HepG2 (cell line): ENCODE measurements around the gene HRG. TPM values are rescaled to one million over a fixed set of nuclear protein-coding genes. Genes with fewer than 3 reads are reported as not detected.

Experiments used
- CHD4 ChIP-seq: fragments of 200-600 bp; sonication (generic); IDR thresholded peaks from 2 replicates; pipeline ENCODE4 v1.7.0; 2017; ENCODE audit warnings: mild to moderate bottlenecking, low read length, borderline replicate concordance
- ELF3 ChIP-seq: IDR thresholded peaks from 2 replicates; pipeline ENCODE4 v1.6.1; 2016; ENCODE audit warnings: missing genetic modification reagents, missing compliant biosample characterization
- GATAD2A ChIP-seq: IDR thresholded peaks from 2 replicates; pipeline ENCODE4 v1.6.1; 2016
- HMGA1 ChIP-seq: sonication (generic); formaldehyde crosslinking; conservative IDR thresholded peaks from 2 replicates; pipeline ENCODE4 v1.4.0; 2020; ENCODE audit warnings: missing genetic modification reagents
- NCOR1 ChIP-seq: fragments of 200-600 bp; sonication (generic); IDR thresholded peaks from 2 replicates; pipeline ENCODE4 v1.7.0; 2017; ENCODE audit warnings: antibody characterized with exemption, low read length, borderline replicate concordance
- POLR2AphosphoS2 ChIP-seq: IDR thresholded peaks from 2 replicates; pipeline ENCODE4 v1.6.1; 2011; ENCODE audit warnings: low read depth, low read length, improper control_type of control experiment
- POLR2G ChIP-seq: fragments of 200-400 bp; formaldehyde crosslinking; IDR thresholded peaks from 2 replicates; pipeline ENCODE4 v1.6.1; 2018; ENCODE audit warnings: mild to moderate bottlenecking, low read depth, low read length, moderate library complexity
- SNAI1 ChIP-seq: sonication (generic); formaldehyde crosslinking; IDR thresholded peaks from 2 replicates; pipeline ENCODE4 v1.5.0; 2020; ENCODE audit warnings: mild to moderate bottlenecking, missing genetic modification reagents, borderline replicate concordance
- SRF ChIP-seq: IDR thresholded peaks from 2 replicates; pipeline ENCODE4 v1.6.1; 2011; ENCODE audit warnings: mild to moderate bottlenecking, low read depth, low read length, moderate library complexity
- THYN1 ChIP-seq: sonication (generic); formaldehyde crosslinking; IDR thresholded peaks from 2 replicates; pipeline ENCODE4 v1.8.1; 2023; ENCODE audit warnings: low read depth, mild to moderate bottlenecking, moderate library complexity, missing genetic modification reagents, borderline replicate concordance
- U2AF1 ChIP-seq: fragments of 200-400 bp; formaldehyde crosslinking; optimal IDR thresholded peaks from 2 replicates; pipeline ENCODE3; 2017; ENCODE audit warnings: mild to moderate bottlenecking, low read depth, low read length
- ZBTB3 ChIP-seq: sonication (generic); formaldehyde crosslinking; IDR thresholded peaks from 2 replicates; pipeline ENCODE4 v1.4.0; 2020; ENCODE audit warnings: low read depth, mild to moderate bottlenecking, moderate library complexity, missing genetic modification reagents, borderline replicate concordance
- ZEB1 ChIP-seq: IDR thresholded peaks from 2 replicates; pipeline ENCODE4 v1.6.1; 2012; ENCODE audit warnings: mild to moderate bottlenecking, low read depth, inconsistent platforms; ENCODE audit not compliant: insufficient replicate concordance
- ZKSCAN1 ChIP-seq: fragments of 150-350 bp; IDR thresholded peaks from 2 replicates; pipeline ENCODE4 v1.6.1; 2014; ENCODE audit warnings: low read length
- ZNF230 ChIP-seq: sonication (generic); formaldehyde crosslinking; IDR thresholded peaks from 2 replicates; pipeline ENCODE4 v1.4.0; 2020; ENCODE audit warnings: mild to moderate bottlenecking, missing genetic modification reagents
- ZNF264 ChIP-seq: sonication (generic); formaldehyde crosslinking; IDR thresholded peaks from 2 replicates; pipeline ENCODE4 v1.4.0; 2020; ENCODE audit warnings: missing genetic modification reagents
- ZNF501 ChIP-seq: sonication (generic); formaldehyde crosslinking; IDR thresholded peaks from 2 replicates; pipeline ENCODE4 v1.5.1; 2020; ENCODE audit warnings: mild to moderate bottlenecking, moderate library complexity, missing genetic modification reagents
- ZNF850 ChIP-seq: sonication (generic); formaldehyde crosslinking; conservative IDR thresholded peaks from 2 replicates; pipeline ENCODE4 v1.9.0; 2021; ENCODE audit warnings: mild to moderate bottlenecking, missing genetic modification reagents
- ZNF883 ChIP-seq: sonication (generic); formaldehyde crosslinking; IDR thresholded peaks from 2 replicates; pipeline ENCODE4 v1.5.1; 2020; ENCODE audit warnings: mild to moderate bottlenecking, missing genetic modification reagents; ENCODE audit errors: not compliant biosample characterization
- polyA plus RNA-seq, 8 experiments: library from polyadenylated mRNA; depleted of rRNA in 3 of 8; stranded (reverse) in 7 of 8; unstranded in 1 of 8; fragments of >200 nt; fragmentation: Illumina TruSeq in 4 of 8; extraction: Trizol in 4 of 8; gene quantifications; 2 replicates each; pipeline versions ENCODE4 v1.2.1 to v1.2.3, GENCODE V29; 2011 to 2016; ENCODE audit warnings: low read depth in 4 of 8, missing spikeins in 1 of 8, mixed read lengths in 1 of 8; ENCODE audit not compliant: insufficient read depth in 1 of 8
- total RNA-seq, 5 experiments: library from RNA; depleted of rRNA; stranded (reverse); fragments of >200 nt; fragmentation: Illumina TruSeq; extraction: Trizol; gene quantifications; 2 replicates each; pipeline ENCODE4 v1.2.3, GENCODE V29; 2016; ENCODE audit warnings: low read depth in 1 of 5
- TF ChIP-seq, protein P1 (sequence below): sonication (generic); formaldehyde crosslinking; IDR thresholded peaks from 2 replicates; pipeline ENCODE4 v1.4.0; 2020; ENCODE audit warnings: missing genetic modification reagents
- TF ChIP-seq, protein P2 (sequence below), 2 experiments: sonication (generic) in 1 of 2; formaldehyde crosslinking in 1 of 2; IDR thresholded peaks; 2 replicates each; pipeline versions ENCODE4 v1.4.0 to v1.6.1; 2016 to 2020; ENCODE audit warnings: borderline replicate concordance in 1 of 2, low read depth in 1 of 2, mild to moderate bottlenecking in 1 of 2, missing genetic modification reagents in 1 of 2
- TF ChIP-seq, protein P3 (sequence below): sonication (generic); formaldehyde crosslinking; IDR thresholded peaks from 2 replicates; pipeline ENCODE4 v1.4.0; 2020; ENCODE audit warnings: missing genetic modification reagents, mild to moderate bottlenecking, borderline replicate concordance
- TF ChIP-seq, protein P4 (sequence below): IDR thresholded peaks from 2 replicates; pipeline ENCODE4 v1.6.1; 2016; ENCODE audit warnings: control low read depth

The HRG gene
- total and polyA plus RNA-seq, 2 of the 13 experiments (the other 11 are each of a cell fraction or from before 2014, with no cell fraction given), result 0.09 to 0.11 TPM

DNA sequence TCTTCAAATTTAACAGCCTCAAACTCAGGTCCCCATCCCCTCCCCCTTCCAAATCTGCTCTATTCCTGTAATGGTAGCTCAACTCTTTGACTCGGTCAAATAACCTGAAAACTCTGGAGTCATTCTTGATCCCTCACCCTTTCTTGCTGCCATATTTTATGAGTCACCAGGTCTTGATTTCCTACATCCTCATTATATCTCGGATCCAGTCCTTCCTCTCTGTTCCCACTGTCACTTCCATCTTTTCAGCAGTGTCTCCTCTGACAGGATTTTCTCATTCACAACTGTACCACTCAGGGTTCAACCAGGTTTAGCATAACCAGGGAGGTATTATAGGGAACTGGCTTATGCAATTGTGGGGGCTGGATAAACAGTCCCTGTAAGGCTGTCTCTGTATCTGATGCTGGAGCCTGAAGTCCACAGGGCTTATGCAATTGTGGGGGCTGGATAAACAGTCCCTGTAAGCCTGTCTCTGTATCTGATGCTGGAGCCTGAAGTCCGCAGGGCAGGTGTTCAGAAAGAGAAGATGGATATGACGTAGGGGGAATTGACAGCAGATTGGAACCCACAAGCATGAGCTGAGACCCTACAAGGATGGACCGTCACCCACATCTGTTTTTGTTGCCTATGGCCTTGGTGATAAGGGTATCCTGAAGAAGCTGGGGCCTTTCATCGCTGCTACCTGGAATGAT, 34.7 kb upstream of the HRG start (continued):
- TF ChIP-seq POLR2AphosphoS2 (no peak), ZNF230 (CRISPR knock-in tag) (no peak), ZEB1 (peak; percentile 92), U2AF1 (no peak), POLR2G (no peak), ELF3 (CRISPR knock-in tag) (peak; percentile 16; the same call in 1 of the 2 replicates), ZBTB3 (CRISPR knock-in tag) (no peak), HMGA1 (CRISPR knock-in tag) (no peak), NCOR1 (peak; percentile 88), ZNF501 (CRISPR knock-in tag) (peak; percentile 64; the same call in 1 of the 2 replicates), GATAD2A (CRISPR knock-in tag) (peak; percentile 95), ZNF883 (no peak), SRF (peak; percentile 29; the same call in 1 of the 2 replicates), ZNF850 (CRISPR knock-in tag) (no peak), SNAI1 (0 out of 2 replicates have a peak, but pooled peaks have one; percentile 22), ZKSCAN1 (no peak), ZNF264 (CRISPR knock-in tag) (peak; percentile 88), THYN1 (CRISPR knock-in tag) (no peak), CHD4 (no peak)
- TF ChIP-seq, protein P1, sequence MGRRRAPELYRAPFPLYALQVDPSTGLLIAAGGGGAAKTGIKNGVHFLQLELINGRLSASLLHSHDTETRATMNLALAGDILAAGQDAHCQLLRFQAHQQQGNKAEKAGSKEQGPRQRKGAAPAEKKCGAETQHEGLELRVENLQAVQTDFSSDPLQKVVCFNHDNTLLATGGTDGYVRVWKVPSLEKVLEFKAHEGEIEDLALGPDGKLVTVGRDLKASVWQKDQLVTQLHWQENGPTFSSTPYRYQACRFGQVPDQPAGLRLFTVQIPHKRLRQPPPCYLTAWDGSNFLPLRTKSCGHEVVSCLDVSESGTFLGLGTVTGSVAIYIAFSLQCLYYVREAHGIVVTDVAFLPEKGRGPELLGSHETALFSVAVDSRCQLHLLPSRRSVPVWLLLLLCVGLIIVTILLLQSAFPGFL (CRISPR knock-in tag), result no peak
- TF ChIP-seq, protein P2, sequence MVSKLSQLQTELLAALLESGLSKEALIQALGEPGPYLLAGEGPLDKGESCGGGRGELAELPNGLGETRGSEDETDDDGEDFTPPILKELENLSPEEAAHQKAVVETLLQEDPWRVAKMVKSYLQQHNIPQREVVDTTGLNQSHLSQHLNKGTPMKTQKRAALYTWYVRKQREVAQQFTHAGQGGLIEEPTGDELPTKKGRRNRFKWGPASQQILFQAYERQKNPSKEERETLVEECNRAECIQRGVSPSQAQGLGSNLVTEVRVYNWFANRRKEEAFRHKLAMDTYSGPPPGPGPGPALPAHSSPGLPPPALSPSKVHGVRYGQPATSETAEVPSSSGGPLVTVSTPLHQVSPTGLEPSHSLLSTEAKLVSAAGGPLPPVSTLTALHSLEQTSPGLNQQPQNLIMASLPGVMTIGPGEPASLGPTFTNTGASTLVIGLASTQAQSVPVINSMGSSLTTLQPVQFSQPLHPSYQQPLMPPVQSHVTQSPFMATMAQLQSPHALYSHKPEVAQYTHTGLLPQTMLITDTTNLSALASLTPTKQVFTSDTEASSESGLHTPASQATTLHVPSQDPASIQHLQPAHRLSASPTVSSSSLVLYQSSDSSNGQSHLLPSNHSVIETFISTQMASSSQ (IDR thresholded peaks at IDR 0.05; ENCODE audit: low read depth), result peak; percentile 75
- TF ChIP-seq, protein P2 (CRISPR knock-in tag; IDR thresholded peaks at IDR 0.05; ENCODE audit: borderline replicate concordance), result peak; percentile 75; the same call in 1 of the 2 replicates
- TF ChIP-seq, protein P3, sequence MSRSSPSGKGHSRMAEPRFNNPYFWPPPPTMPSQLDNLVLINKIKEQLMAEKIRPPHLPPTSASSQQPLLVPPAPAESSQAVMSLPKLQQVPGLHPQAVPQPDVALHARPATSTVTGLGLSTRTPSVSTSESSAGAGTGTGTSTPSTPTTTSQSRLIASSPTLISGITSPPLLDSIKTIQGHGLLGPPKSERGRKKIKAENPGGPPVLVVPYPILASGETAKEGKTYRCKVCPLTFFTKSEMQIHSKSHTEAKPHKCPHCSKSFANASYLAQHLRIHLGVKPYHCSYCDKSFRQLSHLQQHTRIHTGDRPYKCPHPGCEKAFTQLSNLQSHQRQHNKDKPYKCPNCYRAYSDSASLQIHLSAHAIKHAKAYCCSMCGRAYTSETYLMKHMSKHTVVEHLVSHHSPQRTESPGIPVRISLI, result no peak
- TF ChIP-seq, protein P4, sequence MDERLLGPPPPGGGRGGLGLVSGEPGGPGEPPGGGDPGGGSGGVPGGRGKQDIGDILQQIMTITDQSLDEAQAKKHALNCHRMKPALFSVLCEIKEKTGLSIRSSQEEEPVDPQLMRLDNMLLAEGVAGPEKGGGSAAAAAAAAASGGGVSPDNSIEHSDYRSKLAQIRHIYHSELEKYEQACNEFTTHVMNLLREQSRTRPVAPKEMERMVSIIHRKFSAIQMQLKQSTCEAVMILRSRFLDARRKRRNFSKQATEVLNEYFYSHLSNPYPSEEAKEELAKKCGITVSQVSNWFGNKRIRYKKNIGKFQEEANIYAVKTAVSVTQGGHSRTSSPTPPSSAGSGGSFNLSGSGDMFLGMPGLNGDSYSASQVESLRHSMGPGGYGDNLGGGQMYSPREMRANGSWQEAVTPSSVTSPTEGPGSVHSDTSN (CRISPR knock-in tag), result no peak
